Activated CD4-positive, alpha-beta T cell treated with anti-CD3 and anti-CD28 coated beads for 1 hour (primary cell): ENCODE data around the gene ZNF467.

Experiments
- DNase-seq: peaks from one replicate; pipeline ENCODE4 v3.0.0-alpha.2; 2020

Gene ZNF467

DNA sequence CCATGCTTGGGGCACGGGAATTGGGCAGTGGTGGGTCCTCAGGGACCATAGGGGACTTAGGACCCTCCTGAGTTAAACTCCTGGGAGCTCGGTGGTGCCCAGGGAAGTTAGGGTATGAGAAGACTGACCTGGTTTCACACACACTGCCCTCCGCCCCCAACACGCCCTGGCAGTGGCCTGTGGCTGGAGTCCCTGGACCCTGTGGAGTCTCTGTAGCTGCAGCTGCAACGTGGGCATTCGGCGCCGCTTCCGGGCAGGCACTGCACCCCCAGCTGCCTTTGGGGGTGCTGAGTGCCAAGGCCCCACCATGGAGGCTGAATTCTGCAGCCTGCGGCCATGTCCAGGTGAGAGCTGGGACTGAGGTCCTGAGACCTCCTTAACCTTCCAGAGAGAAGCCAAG is 34.9 kb upstream of the ZNF467 start:
- no peak for DNase-seq

DNA sequence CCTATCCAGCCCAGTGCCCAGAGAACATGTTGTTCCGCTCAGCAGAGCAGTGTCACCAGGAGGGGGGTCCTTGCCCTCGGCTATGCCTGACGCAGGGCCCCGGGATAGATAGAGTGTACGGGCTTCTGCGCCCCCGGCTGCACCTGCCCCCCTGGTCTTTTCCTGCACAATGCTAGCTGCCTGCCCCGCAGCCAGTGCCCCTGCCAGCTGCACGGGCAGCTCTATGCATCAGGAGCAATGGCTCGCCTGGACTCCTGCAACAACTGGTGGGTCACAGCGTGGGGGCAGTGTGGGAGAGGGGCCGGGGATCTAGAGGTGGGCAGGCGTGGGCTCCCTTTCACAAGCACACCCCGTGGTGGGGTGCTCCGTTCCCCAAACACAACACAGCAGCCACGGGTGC is 33.3 kb upstream of the ZNF467 start:
- DNase-seq: no peak

DNA sequence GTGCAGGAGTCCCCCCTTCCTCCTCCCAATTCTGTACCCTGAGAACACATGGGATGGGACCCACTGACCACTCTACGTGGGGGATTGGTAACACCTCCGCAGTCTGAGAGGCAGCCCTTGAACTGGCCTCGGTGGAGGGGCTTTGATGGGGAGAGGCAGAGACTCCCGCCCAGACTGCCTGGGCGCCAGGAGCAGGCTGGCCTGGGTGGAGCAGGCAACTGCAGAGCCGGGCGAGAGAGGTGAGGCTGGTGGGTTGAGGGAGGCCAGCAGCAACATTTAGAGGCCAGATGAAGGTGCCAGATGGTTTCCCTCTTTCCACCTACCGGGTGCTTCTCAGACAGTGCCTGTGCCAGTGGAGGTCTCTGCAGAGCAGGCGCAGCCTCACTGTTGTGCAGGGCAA is 30.7 kb upstream of the ZNF467 start:
- no peak for DNase-seq

DNA sequence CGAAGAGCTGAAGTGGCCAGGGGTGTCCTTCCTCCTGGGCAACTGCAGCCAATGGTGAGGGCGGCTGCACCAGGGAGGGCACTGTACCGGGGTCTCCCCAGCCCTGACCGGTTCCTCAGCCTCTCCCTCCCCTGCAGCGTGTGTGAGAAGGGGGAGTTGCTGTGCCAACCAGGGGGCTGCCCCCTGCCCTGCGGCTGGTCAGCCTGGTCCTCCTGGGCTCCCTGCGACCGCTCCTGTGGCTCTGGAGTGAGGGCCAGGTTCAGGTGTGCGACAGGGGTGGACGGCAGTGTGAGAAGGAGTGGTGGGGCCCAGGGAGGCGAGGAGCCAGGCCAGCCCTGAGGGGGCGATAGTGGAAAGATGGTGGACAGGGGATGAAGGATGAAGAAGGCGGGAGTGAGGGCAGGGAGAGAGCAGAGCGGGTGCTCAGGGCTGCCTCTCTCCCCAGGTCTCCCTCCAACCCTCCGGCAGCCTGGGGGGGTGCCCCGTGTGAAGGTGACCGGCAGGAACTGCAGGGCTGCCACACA is 30.2 kb upstream of the ZNF467 start:
- no peak for DNase-seq

DNA sequence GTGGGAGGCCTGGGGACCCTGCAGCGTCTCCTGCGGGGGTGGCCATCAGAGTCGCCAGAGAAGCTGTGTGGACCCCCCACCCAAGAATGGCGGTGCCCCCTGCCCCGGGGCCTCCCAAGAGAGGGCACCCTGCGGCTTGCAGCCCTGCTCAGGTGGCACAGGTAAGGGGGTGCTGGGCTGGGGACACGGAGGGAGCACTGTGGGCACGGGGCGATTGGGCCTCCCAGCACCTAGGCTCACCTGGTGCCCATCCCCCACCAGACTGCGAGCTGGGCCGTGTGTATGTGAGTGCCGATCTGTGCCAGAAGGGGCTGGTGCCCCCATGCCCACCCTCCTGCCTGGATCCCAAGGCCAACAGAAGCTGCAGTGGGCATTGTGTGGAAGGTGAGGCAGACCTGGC is 29.6 kb upstream of the ZNF467 start:
- no peak for DNase-seq

DNA sequence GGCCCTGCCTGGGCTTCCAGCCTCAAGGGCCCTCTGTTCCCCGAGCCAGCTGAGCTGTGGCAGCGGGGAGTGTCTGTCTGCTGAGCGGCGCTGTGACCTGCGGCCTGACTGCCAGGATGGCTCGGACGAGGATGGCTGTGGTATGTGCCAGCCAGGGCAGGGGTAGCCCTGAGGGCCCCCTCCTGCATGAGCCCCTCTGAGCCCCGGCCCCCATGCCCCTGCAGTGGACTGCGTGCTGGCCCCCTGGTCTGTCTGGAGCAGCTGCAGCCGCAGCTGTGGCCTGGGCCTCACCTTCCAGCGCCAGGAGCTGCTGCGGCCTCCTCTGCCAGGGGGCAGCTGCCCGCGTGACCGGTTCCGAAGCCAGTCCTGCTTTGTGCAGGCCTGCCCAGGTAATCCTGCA is 28.4 kb upstream of the ZNF467 start:
- no peak for DNase-seq

DNA sequence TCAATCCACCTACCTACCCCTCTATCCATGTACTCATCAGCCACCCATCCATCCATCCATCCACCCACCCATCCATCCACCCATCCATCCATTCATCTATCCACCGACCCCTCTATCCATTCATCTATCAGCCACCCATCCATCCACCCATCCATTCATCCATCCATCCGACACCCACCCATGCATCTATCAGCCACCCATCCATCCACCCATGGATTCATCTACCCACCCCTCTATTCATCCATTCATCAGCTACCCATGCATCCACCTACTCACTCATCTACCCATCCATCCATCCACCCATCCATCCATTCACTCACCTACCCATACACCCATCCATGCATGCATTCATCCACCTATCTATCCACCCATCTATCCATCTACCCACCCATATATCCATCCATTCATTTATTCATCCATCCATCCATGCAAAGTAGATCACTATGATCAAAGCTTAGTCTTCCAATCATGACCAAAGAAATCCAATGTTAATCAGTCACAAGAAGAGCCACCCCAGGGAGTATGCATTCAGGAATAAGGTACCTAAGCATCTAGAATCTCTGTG is 27.7 kb upstream of the ZNF467 start:
- no peak for DNase-seq

DNA sequence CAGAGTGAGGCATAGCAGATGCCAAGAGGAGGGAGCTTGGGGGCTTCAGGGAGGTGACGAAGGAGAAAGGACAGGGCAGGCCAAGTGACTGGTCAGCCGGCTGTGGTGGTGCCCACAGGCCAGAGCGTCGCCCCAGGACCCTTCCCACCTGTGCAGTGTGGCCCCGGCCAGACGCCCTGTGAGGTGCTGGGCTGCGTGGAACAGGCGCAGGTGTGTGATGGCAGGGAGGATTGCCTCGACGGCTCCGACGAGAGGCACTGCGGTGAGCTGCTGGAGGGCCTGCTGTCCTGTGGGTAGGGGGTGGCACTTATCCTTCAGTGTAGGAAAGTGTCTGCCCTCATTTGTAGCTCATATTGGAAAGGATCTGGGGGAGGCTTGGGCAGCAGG is 26.8 kb upstream of the ZNF467 start:
- DNase-seq: no peak

DNA sequence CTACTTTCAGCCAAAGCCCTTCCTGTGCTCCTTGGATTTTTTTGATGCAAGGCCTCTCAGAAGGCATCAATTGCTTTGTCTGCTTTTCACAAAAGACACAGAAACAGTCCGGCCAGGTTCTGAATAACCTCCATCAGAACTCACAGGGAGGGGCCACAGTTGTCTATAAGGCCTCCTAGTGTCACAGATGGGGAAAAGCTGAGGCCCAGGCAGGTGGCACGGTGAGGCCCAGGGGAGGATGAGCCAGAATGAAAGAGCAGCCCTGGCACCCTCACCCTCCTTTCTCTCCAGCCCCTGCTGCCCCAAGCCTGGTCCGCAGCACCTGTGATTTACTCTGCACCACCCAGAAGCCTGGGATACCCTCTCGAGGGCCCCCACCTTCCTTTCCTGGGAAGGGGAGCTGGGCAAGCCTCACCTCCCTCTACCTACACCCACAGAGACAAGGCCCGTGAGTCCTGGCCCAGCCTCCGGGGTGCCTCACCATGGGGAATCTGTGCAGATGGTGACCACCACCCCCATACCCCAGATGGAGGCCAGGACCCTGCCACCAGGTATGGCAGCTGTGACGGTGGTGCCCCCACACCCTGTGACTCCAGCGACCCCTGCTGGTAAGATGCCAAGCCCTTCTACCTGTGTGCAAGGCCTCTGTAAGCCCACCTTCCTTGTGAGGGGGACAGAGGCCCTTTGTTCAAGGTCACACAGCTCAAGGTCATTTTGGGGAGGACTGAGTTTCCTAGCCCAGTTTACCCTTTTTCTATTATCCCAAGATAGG is 26.2 kb upstream of the ZNF467 start:
- peak; percentile 52 for DNase-seq

DNA sequence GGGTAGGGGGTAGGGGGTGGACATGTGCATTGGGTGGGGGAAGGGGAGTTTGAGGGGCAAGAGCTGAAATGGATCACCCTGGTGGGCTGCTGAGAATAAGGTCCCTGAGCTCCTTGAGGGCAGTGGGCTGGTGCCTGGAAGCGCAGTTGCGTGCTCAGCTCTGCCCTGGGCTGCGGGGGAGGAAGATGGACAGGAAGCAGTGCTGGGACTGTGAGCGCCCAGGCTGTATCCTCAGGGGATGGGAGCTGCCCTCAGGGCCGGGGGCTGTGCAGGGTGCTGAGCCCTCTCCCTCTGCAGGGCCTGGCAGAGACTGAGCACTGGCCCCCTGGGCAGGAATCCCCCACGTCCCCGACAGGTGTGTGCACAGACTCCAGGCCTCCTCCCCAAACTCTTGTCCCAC is 24.4 kb upstream of the ZNF467 start:
- no peak for DNase-seq

DNA sequence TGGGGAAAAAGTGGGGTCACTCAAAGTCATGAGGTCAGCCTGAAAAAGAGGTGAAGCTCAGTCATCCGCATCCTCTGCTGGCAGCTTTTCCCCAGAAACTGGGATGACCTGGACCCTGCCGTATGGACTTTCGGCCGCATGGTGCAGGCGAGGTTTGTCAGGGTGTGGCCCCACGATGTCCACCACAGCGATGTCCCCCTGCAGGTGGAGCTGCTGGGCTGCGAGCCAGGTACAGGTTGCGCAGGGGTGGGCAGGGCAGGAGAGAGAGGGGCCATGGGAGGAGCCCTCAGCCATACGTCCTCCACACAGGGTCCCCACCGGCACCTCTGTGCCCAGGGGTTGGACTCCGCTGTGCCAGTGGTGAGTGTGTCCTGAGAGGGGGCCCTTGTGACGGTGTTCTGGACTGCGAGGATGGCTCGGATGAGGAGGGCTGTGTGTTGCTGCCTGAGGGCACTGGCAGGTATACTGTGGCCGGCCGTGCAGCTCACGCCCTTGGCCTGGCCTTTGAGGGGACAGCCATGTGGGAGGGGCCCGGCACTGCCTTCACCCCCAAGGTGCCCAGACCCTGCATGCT is 23.0 kb upstream of the ZNF467 start:
- no peak for DNase-seq

DNA sequence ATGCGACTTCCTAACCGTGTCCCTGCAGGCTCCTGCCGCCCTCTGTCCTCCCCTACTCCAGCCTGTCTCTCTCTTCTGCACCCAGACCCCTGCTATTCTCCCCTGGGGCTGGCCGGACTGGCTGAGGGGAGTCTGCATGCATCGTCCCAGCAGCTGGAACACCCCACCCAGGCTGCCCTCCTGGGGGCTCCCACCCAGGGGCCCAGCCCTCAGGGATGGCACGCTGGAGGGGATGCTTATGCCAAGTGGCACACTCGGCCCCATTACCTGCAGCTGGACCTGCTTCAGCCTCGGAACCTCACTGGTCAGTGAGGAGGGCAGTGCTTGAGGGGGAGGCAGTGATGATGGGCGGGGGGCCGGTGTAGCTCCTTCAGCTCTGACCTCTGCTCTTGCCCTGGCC is 21.7 kb upstream of the ZNF467 start:
- DNase-seq: no peak

DNA sequence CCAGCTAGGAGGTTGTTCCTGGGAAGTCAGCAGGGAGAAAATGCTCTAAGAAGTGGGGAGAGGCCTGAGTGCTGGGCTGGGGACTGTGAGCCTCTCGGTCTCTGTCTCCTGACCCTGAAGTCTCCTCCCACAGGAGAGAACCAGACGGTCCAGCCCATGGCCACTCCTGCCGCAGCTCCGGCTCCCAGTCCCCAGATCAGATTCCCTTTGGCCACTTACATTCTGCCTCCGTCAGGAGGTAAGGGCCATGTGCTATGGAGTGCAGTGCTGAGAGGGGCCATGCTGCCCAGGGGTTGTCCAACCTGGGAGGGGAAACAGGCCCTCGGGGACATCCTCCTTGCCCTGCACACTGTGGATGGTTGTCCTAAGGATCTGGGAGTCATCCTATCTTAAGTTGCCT is 21.3 kb upstream of the ZNF467 start:
- no peak for DNase-seq

DNA sequence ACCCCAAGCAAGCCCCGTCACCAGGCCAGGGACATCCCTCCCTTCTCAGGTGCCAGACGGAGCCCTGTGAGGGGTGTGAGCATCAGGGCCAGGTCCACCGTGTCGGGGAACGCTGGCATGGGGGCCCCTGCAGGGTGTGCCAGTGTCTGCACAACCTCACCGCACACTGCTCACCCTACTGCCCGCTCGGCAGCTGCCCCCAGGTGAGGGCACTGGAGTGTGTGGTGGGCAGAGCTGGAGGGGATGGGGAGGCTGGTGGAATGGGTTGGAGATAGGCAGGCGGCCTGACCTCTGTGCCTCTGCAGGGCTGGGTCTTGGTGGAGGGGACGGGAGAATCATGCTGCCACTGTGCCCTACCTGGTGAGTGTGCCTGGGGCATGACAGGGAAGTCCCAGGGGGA is 19.9 kb upstream of the ZNF467 start:
- no peak for DNase-seq

DNA sequence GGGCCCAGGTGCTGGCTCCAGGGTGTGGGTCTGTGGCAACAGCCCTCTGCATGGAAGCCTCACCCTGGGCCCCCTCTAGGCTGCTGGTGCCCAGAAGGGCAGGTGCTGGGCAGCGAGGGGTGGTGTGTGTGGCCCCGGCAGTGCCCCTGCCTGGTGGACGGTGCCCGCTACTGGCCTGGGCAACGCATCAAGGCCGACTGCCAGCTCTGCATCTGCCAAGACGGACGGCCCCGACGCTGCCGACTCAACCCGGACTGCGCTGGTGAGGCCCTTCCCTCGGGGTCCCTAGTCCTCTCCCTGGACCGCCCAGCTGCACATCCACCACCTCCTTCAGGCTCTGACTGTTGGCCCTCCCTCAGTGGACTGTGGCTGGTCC is 18.8 kb upstream of the ZNF467 start:
- no peak for DNase-seq

DNA sequence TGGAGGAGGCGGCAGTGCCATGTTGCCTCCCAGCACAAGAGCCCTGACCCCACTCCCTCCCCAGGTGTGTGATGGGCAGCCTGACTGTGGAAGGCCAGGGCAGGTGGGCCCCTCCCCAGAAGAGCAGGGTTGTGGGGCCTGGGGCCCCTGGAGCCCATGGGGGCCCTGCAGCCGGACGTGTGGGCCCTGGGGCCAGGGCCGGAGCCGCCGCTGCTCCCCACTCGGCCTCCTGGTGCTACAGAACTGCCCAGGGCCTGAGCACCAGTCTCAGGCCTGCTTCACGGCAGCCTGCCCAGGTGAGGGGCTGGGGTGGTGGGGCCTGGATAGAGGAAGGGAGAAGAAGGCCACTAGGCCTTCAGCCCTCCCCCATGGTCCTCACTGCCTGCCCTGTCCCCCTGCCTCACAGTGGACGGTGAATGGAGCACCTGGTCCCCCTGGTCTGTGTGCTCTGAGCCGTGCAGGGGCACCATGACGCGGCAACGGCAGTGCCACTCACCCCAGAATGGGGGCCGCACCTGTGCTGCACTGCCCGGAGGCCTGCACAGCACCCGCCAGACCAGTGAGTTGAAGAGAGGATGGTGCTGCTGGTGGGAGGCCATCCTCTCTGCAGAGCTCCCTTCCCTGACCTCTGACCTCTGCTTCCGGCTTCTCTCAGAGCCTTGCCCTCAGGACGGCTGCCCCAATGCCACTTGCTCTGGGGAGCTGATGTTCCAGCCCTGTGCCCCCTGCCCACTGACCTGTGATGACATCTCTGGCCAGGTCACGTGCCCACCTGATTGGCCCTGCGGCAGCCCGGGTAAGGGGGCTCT is 18.2 kb upstream of the ZNF467 start:
- no peak for DNase-seq

DNA sequence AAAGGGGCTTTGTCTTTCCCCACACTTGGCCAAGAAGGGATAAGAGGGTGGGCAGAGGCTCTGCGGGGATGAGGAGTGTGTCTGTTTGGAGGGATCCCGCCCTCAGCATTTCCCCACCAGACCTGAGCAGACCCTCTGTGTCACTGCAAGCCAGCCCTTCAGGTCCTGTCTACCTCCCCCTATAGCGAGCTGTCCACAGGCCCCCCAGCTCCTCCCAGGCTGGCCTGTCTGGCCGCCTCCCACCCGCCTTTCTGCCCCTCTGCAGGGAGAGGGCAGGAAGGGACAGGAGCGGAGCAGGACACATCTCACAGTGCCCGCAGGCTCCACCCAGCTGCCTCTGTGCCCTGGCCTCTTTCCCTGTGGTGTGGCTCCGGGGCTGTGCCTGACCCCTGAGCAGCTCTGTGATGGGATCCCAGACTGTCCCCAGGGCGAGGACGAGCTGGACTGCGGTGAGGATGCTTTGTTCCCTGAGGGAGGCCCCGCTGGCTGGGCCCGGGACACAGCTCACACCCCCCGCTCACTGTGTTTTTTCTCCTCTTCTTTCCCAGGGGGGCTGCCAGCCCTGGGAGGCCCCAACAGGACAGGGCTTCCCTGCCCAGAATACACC is 17.5 kb upstream of the ZNF467 start:
- no peak for DNase-seq

DNA sequence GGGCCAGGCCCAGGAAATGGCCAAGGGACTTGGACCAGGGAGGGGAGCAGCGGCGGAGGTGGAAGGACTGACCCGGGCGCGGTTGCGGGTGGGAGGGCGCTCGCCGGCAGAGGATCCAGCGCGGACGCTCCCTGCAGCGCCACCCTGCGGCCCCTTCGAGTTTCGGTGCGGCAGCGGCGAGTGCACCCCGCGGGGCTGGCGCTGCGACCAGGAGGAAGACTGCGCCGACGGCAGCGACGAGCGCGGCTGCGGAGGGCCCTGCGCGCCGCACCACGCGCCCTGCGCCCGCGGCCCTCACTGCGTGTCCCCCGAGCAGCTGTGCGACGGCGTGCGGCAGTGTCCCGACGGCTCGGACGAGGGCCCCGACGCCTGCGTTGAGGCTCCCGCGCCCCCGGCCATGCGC is 16.8 kb upstream of the ZNF467 start:
- no peak for DNase-seq

DNA sequence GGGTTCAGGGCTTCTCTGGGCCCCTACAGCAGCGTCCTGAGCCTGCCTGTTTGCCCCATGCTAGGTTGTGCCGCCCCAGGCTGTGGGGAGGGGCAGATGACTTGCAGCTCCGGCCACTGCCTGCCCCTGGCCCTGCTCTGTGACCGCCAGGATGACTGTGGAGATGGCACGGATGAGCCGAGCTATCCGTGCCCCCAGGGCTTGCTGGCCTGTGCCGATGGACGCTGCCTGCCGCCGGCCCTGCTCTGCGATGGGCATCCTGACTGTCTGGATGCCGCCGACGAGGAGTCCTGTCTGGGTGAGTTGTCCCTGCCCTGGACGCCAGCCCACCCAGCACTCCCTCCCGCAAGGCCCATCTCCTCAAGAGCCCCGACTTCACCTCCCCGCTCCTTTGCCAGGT is 15.7 kb upstream of the ZNF467 start:
- DNase-seq: no peak

DNA sequence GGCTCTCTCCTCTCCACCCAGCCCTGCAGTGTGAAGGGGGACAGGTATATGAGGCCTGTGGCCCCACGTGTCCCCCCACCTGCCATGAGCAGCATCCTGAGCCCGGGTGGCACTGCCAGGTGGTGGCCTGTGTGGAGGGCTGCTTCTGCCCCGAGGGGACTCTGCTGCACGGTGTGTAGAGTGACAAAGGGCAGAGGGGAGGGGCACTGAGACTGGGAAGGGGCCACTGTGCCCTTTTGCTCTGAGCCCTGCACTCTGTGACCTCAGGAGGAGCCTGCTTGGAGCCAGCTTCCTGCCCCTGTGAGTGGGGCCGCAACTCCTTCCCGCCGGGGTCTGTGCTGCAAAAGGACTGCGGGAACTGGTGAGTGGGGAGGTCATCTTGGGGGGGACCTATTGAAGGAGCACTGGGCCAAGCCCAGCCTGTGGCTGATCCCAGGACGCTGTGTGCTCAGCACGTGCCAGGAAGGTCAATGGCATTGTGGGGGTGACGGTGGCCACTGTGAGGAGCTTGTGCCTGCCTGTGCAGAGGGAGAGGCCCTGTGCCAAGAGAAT is 15.0 kb upstream of the ZNF467 start:
- no peak for DNase-seq

DNA sequence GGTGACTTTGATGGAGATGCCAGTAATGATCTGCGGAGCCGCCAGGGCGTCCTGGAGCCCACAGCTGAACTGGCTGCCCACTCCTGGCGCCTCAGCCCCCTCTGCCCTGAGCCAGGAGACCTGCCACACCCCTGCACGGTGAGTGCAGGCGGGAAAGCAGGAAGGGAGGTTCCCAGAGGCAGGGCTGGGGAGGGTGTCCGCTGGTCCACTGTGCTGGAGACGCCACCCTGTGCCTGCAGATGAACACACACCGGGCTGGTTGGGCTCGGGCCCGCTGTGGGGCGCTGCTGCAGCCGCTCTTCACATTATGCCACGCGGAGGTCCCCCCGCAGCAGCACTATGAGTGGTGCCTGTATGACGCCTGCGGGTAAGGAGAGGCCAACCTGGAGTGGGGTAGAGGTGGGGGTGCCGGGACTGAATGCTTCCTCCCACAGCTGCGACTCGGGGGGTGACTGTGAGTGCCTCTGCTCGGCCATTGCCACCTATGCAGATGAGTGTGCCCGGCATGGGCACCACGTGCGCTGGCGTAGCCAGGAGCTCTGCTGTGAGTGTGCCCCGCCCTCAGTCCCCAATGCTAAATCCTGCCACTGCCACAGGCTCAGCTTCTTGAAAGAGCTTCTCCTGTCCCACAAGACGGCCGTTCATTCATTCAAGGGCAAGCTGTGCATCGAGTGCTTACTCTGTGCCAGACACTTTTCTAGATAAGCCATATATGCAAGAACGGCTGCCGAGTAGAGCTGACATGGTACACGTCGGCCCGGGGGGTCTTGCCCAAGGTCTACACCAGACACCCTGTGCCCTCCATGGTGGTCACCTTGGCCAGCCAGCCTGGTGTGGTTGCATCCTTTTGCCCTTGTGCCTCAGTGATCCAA is 14.3 kb upstream of the ZNF467 start:
- DNase-seq: no peak

DNA sequence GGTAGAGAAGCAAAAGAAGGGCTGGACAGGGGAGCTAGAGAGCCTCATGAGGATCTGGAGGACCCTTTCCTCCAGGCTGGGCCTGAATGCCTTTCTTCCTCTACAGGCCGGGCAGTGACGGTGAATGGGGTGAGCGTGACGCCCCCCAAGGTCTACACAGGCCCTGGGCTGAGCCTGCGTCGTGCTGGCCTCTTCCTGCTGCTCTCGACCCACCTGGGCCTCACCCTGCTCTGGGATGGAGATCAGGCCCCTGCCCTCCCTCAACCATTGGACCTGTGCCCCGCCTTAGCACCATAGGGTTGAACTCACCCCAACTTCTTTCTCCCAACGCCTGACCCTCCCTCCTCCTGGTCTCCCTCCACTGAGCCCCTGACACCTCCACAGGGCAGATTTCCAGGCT is 12.6 kb upstream of the ZNF467 start:
- DNase-seq: no peak
